K562 (cell line): Measurements from ENCODE around the gene DDX20. TPM values are rescaled to one million over a fixed set of nuclear protein-coding genes. Genes with fewer than 3 reads are reported as not detected.

Experiments used
- CBX2 ChIP-seq: fragments of 200-600 bp; sonication (generic); IDR thresholded peaks from one replicate; pipeline ENCODE4 v1.6.1; 2012; ENCODE audit warnings: mild to moderate bottlenecking, low read length, inconsistent platforms; ENCODE audit not compliant: insufficient read depth, poor library complexity, severe bottlenecking
- CREM ChIP-seq: IDR thresholded peaks from 2 replicates; pipeline ENCODE4 v1.6.1; 2014; ENCODE audit warnings: antibody characterized with exemption, low read depth
- ELF2 ChIP-seq: fragments of 250-450 bp; sonication (Bioruptor Pico); IDR thresholded peaks from 2 replicates; pipeline ENCODE4 v1.5.0; 2021; ENCODE audit warnings: mild to moderate bottlenecking
- FOXP1 ChIP-seq: sonication (generic); formaldehyde crosslinking; IDR thresholded peaks from 2 replicates; pipeline ENCODE4 v1.8.0; 2022; ENCODE audit warnings: mild to moderate bottlenecking, missing genetic modification reagents
- MTF1 ChIP-seq: fragments of 250-450 bp; sonication (Bioruptor Pico); IDR thresholded peaks from 2 replicates; pipeline ENCODE4 v1.9.0; 2021; ENCODE audit warnings: moderate library complexity, mild to moderate bottlenecking, inconsistent platforms, borderline replicate concordance
- NFE2L1 ChIP-seq: fragments of 450-650 bp; IDR thresholded peaks from 2 replicates; pipeline ENCODE4 v1.6.1; 2016; ENCODE audit warnings: missing genetic modification characterization, low read depth, mild to moderate bottlenecking, missing compliant biosample characterization, moderate library complexity, borderline replicate concordance
- POLR3A ChIP-seq: IDR thresholded peaks from 2 replicates; pipeline ENCODE4 v1.6.1; 2011; ENCODE audit warnings: borderline replicate concordance, mild to moderate bottlenecking, moderate library complexity; ENCODE audit not compliant: insufficient read length, insufficient read depth; ENCODE audit errors: extremely low read depth
- SAFB ChIP-seq: fragments of 200-400 bp; formaldehyde crosslinking; IDR thresholded peaks from 2 replicates; pipeline ENCODE4 v1.6.1; 2017; ENCODE audit warnings: low read depth, low read length, borderline replicate concordance
- SETDB1 ChIP-seq: IDR thresholded peaks from one replicate; pipeline ENCODE4 v1.6.1; 2012; ENCODE audit warnings: low read length, control low read depth, inconsistent platforms
- ZC3H11A ChIP-seq: IDR thresholded peaks from 2 replicates; pipeline ENCODE4 v1.6.1; 2012; ENCODE audit warnings: low read depth, low read length, improper control_type of control experiment
- ZNF3 ChIP-seq: fragments of 250-450 bp; sonication (Bioruptor Pico); IDR thresholded peaks from 2 replicates; pipeline ENCODE4 v1.5.0; 2021; ENCODE audit warnings: mild to moderate bottlenecking, moderate library complexity
- ZNF561 ChIP-seq: fragments of 450-650 bp; formaldehyde crosslinking; conservative IDR thresholded peaks from 2 replicates; pipeline ENCODE4 v1.4.0; 2020; ENCODE audit warnings: mild to moderate bottlenecking, moderate library complexity
- polyA plus RNA-seq, 8 experiments: library from polyadenylated mRNA; depleted of rRNA in 4 of 8; stranded (reverse) in 5 of 8; unstranded in 3 of 8; fragments of >200 nt; fragmentation: Nextera tagmentation in 2 of 8; fragmentation: Illumina TruSeq in 1 of 8; extraction: Ambion mirVana in 2 of 8; extraction: Trizol in 1 of 8; gene quantifications; 2 replicates each; pipeline versions ENCODE4 v1.2.1 to v1.2.3, GENCODE V29; 2011 to 2014; ENCODE audit warnings: inconsistent platforms in 1 of 8, missing spikeins in 1 of 8
- total RNA-seq, 7 experiments: library from RNA; depleted of rRNA in 6 of 7; stranded (reverse); fragments of >200 nt in 6 of 7; fragmentation: Illumina TruSeq in 2 of 7; extraction: Trizol in 2 of 7; gene quantifications; 2 replicates each; pipeline versions ENCODE4 v1.2.1 to v1.2.3, GENCODE V29; 2011 to 2021; ENCODE audit warnings: low replicate concordance in 1 of 7
- TF ChIP-seq, protein P1 (sequence below): sonication (generic); IDR thresholded peaks from 2 replicates; pipeline ENCODE4 v1.6.1; 2016
- TF ChIP-seq, protein P2 (sequence below), 3 experiments: IDR thresholded peaks in 2 of 3; conservative IDR thresholded peaks in 1 of 3; 2 replicates each; pipeline ENCODE4 v1.5.1; 2011 to 2012; ENCODE audit warnings: low read length in 3 of 3, mild to moderate bottlenecking in 3 of 3, control low read depth in 2 of 3, improper control_type of control experiment in 1 of 3, inconsistent platforms in 1 of 3, low read depth in 1 of 3, mixed read lengths in 1 of 3, moderate library complexity in 1 of 3; ENCODE audit not compliant: insufficient read depth in 2 of 3
- TF ChIP-seq, protein P3 (sequence below): sonication (generic); formaldehyde crosslinking; IDR thresholded peaks from 2 replicates; pipeline ENCODE4 v1.8.0; 2023; ENCODE audit warnings: missing genetic modification reagents, mild to moderate bottlenecking, borderline replicate concordance
- TF ChIP-seq, protein P4 (sequence below): IDR thresholded peaks from 2 replicates; pipeline ENCODE4 v1.6.1; 2012; ENCODE audit warnings: low read depth, low read length, improper control_type of control experiment, borderline replicate concordance

DDX20 gene
- total and polyA plus RNA-seq, 9 of the 15 experiments (the other 6 are each of a cell fraction or from before 2014, with no cell fraction given): 8.3 to 33.4 (median 24.5) TPM

DNA sequence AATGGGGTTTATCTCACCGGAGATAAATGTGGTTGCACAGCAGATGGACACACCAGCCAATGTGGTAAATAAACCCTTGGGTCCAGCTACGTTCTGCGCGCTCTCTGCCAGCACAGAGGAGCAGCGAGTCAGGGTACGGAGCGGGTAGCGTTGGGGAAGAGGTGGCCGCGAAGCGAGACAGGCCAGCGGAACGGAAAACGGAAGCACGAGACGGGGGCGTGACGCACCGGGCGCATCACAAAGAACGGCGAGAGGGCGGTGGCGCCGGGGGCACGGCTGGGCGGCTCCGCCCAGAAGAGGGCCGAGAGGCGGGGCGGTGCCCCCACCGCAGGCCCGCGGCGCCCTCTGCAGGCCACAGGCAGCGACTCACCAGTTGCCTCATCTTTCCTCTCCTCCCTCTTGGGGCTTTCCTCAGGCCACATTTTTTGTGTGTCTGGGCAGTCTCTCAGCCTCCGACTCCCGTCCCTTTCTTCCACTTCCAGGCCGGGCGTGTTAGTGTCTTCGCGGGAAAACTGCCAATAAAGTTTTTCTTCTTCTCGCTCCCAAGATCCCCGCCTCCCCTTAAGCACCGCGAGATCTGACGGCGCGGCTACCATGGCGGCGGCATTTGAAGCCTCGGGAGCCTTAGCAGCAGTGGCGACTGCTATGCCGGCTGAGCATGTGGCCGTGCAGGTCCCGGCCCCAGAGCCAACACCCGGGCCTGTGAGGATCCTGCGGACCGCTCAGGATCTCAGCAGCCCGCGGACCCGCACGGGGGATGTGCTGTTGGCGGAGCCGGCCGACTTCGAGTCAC is at the start of gene DDX20 (continued):
- TF ChIP-seq, protein P1, sequence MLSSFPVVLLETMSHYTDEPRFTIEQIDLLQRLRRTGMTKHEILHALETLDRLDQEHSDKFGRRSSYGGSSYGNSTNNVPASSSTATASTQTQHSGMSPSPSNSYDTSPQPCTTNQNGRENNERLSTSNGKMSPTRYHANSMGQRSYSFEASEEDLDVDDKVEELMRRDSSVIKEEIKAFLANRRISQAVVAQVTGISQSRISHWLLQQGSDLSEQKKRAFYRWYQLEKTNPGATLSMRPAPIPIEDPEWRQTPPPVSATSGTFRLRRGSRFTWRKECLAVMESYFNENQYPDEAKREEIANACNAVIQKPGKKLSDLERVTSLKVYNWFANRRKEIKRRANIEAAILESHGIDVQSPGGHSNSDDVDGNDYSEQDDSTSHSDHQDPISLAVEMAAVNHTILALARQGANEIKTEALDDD: 0 out of 2 replicates have a peak, but pooled peaks have one; percentile 20
- TF ChIP-seq NFE2L1 (tag) (no peak), SAFB (no peak), CBX2 (no peak), FOXP1 (peak; percentile 69; the same call in 1 of the 2 replicates), SETDB1 (no peak), POLR3A (no peak), ZNF561 (CRISPR knock-in tag) (no peak), ZNF3 (CRISPR knock-in tag) (no peak), ELF2 (CRISPR knock-in tag) (peak; percentile 80), ZC3H11A (no peak), MTF1 (CRISPR knock-in tag) (no peak), CREM (peak; percentile 93)
- TF ChIP-seq, protein P2, sequence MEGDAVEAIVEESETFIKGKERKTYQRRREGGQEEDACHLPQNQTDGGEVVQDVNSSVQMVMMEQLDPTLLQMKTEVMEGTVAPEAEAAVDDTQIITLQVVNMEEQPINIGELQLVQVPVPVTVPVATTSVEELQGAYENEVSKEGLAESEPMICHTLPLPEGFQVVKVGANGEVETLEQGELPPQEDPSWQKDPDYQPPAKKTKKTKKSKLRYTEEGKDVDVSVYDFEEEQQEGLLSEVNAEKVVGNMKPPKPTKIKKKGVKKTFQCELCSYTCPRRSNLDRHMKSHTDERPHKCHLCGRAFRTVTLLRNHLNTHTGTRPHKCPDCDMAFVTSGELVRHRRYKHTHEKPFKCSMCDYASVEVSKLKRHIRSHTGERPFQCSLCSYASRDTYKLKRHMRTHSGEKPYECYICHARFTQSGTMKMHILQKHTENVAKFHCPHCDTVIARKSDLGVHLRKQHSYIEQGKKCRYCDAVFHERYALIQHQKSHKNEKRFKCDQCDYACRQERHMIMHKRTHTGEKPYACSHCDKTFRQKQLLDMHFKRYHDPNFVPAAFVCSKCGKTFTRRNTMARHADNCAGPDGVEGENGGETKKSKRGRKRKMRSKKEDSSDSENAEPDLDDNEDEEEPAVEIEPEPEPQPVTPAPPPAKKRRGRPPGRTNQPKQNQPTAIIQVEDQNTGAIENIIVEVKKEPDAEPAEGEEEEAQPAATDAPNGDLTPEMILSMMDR (IDR thresholded peaks at IDR 0.05 in 2 of 3, conservative IDR thresholded peaks at IDR 0.05 in 1 of 3; ENCODE audit: insufficient read depth in 2 of 3, low read depth in 1 of 3, low read length in 3 of 3): peak; percentile 92 to 98 (median 97)
- TF ChIP-seq, protein P3, sequence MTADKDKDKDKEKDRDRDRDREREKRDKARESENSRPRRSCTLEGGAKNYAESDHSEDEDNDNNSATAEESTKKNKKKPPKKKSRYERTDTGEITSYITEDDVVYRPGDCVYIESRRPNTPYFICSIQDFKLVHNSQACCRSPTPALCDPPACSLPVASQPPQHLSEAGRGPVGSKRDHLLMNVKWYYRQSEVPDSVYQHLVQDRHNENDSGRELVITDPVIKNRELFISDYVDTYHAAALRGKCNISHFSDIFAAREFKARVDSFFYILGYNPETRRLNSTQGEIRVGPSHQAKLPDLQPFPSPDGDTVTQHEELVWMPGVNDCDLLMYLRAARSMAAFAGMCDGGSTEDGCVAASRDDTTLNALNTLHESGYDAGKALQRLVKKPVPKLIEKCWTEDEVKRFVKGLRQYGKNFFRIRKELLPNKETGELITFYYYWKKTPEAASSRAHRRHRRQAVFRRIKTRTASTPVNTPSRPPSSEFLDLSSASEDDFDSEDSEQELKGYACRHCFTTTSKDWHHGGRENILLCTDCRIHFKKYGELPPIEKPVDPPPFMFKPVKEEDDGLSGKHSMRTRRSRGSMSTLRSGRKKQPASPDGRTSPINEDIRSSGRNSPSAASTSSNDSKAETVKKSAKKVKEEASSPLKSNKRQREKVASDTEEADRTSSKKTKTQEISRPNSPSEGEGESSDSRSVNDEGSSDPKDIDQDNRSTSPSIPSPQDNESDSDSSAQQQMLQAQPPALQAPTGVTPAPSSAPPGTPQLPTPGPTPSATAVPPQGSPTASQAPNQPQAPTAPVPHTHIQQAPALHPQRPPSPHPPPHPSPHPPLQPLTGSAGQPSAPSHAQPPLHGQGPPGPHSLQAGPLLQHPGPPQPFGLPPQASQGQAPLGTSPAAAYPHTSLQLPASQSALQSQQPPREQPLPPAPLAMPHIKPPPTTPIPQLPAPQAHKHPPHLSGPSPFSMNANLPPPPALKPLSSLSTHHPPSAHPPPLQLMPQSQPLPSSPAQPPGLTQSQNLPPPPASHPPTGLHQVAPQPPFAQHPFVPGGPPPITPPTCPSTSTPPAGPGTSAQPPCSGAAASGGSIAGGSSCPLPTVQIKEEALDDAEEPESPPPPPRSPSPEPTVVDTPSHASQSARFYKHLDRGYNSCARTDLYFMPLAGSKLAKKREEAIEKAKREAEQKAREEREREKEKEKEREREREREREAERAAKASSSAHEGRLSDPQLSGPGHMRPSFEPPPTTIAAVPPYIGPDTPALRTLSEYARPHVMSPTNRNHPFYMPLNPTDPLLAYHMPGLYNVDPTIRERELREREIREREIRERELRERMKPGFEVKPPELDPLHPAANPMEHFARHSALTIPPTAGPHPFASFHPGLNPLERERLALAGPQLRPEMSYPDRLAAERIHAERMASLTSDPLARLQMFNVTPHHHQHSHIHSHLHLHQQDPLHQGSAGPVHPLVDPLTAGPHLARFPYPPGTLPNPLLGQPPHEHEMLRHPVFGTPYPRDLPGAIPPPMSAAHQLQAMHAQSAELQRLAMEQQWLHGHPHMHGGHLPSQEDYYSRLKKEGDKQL: no peak
- TF ChIP-seq, protein P4, sequence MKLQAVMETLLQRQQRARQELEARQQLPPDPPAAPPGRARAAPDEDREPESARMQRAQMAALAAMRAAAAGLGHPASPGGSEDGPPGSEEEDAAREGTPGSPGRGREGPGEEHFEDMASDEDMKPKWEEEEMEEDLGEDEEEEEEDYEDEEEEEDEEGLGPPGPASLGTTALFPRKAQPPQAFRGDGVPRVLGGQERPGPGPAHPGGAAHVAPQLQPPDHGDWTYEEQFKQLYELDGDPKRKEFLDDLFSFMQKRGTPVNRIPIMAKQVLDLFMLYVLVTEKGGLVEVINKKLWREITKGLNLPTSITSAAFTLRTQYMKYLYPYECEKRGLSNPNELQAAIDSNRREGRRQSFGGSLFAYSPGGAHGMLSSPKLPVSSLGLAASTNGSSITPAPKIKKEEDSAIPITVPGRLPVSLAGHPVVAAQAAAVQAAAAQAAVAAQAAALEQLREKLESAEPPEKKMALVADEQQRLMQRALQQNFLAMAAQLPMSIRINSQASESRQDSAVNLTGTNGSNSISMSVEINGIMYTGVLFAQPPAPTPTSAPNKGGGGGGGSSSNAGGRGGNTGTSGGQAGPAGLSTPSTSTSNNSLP: no peak
